Measurements from ENCODE around the gene ANKRD35. TPM values are rescaled to one million over a fixed set of nuclear protein-coding genes. Genes with fewer than 3 reads are reported as not detected.

The ANKRD35 gene
- total RNA-seq, 1 experiment from 2014 or later, result not detected

GRCh38 chr1:145845144-145845513 lies 40.5 kb downstream of the ANKRD35 start:
- in situ Hi-C loops (cut with HindIII; ENCODE audit: low pct_unique_long_range_greater_than_20kb, low sequenced_read_pairs) (no loop called here), intact Hi-C loops (cut with micrococcal nuclease; ENCODE audit: unreplicated experiment) (loop anchor here (5.0 kb wide), 1 partner anchor 167 kb away; no protein-coding TSS in a partner anchor)
- H3K27me3 ChIP-seq (ENCODE audit: control insufficient read depth, insufficient read depth, low read length), result no peaks in the 10 kb centered on the region
- BruUV-seq (replicated peaks), result no TSS peak
- POLR2A ChIA-PET, result interaction anchor here (0.7 kb wide), 1 partner anchor 48 kb away, joined by 5 read pairs; no protein-coding TSS in a partner anchor
- peaks cover 18% of the 10 kb centered on the region for H3K36me3 ChIP-seq (ENCODE audit: control insufficient read depth, insufficient read depth, low read length)
- DNase-seq (ENCODE audit: low read depth, low spot score) (no peak), ATAC-seq (peak; percentile 76)
- H3K4me1 ChIP-seq (ENCODE audit: control insufficient read depth, insufficient read depth, low read length), result 0 out of 2 replicates have a peak, but pooled peaks cover 4% of the 10 kb centered on the region
- H3K27ac ChIP-seq (ENCODE audit: low read length), result peak overlapping the region; percentile 81
- TF ChIP-seq CTCF (IDR thresholded peaks at IDR 0.05) (no peak), POLR2AphosphoS5 (IDR thresholded peaks at IDR 0.05; ENCODE audit: low read depth, low read length) (no peak), REST (IDR thresholded peaks at IDR 0.05; ENCODE audit: insufficient read depth in 1 of 2, low read depth in 2 of 2, low read length in 1 of 2) (no peak), TCF7L2 (IDR thresholded peaks at IDR 0.05; ENCODE audit: low read depth, low read length) (no peak), SIN3A (IDR thresholded peaks at IDR 0.05; ENCODE audit: borderline replicate concordance, insufficient read depth, low read depth, low read length) (no peak)
- H3K9me3 ChIP-seq (ENCODE audit: control insufficient read depth, insufficient read depth, low read depth, low read length), result no peaks in the 10 kb centered on the region
- H3K4me3 ChIP-seq (ENCODE audit: low read depth in 2 of 2, low read length in 2 of 2), result peak overlapping the region; percentile 54 to 65
- CTCF ChIA-PET, result interaction anchor here (0.6 to 2.0 kb wide), 10 partner anchors 14 to 169 kb away, joined by 3 to 25 read pairs (median 6); partner anchors contain the start of genes ITGA10 and PIAS3

- BruUV-seq (replicated peaks), result no TSS peak
- ATAC-seq, result no peak
- intact Hi-C loops (cut with micrococcal nuclease; ENCODE audit: unreplicated experiment), result no loop called here
- ChIA-PET POLR2A (no interaction called here), CTCF (no interaction called here)
- in situ Hi-C loops (cut with HindIII; ENCODE audit: low pct_unique_long_range_greater_than_20kb, low sequenced_read_pairs), result no loop called here
- Histone ChIP-seq H3K27ac (ENCODE audit: low read length) (no peak overlapping the region), H3K4me3 (ENCODE audit: low read depth in 2 of 2, low read length in 2 of 2) (no peak overlapping the region), H3K27me3 (ENCODE audit: control insufficient read depth, insufficient read depth, low read length) (no peaks in the 10 kb centered on the region), H3K9me3 (ENCODE audit: control insufficient read depth, insufficient read depth, low read depth, low read length) (no peaks in the 10 kb centered on the region), H3K36me3 (ENCODE audit: control insufficient read depth, insufficient read depth, low read length) (peaks cover 23% of the 10 kb centered on the region), H3K4me1 (ENCODE audit: control insufficient read depth, insufficient read depth, low read length) (0 out of 2 replicates have a peak, but pooled peaks cover 4% of the 10 kb centered on the region)
- TF ChIP-seq REST (IDR thresholded peaks at IDR 0.05; ENCODE audit: insufficient read depth in 1 of 2, low read depth in 2 of 2, low read length in 1 of 2), result no peak
- TF ChIP-seq TCF7L2 (IDR thresholded peaks at IDR 0.05; ENCODE audit: low read depth, low read length), result no peak
- no peak for DNase-seq (ENCODE audit: low read depth, low spot score)
These were observed 42.6 kb downstream of the ANKRD35 start for GRCh38 chr1:145843031-145843430.

Data from Panc1 (cell line).